Esophagus muscularis mucosa (tissue), 4 donors: ENCODE data around the gene ZNF436.

Experiments used
- CTCF ChIP-seq, 3 experiments: fragments of 200-600 bp in 2 of 3; fragments of 450-650 bp in 1 of 3; sonication (generic) in 2 of 3; IDR thresholded peaks; one replicate each; pipeline ENCODE4 v1.5.1; 2017 to 2019; ENCODE audit warnings: antibody characterized with exemption in 3 of 3, mild to moderate bottlenecking in 2 of 3, moderate library complexity in 1 of 3
- EP300 ChIP-seq: sonication (generic); formaldehyde crosslinking; IDR thresholded peaks from one replicate; pipeline ENCODE4 v1.6.1; 2017; ENCODE audit warnings: antibody characterized with exemption
- POLR2A ChIP-seq: fragments of 450-650 bp; IDR thresholded peaks from one replicate; pipeline ENCODE4 v1.6.1; 2017; ENCODE audit warnings: antibody characterized with exemption, moderate library complexity, mild to moderate bottlenecking, low read depth
- POLR2AphosphoS5 ChIP-seq, 2 donors: sonication (generic); formaldehyde crosslinking; IDR thresholded peaks; one replicate each; pipeline ENCODE4 v1.6.1; 2017; ENCODE audit warnings: antibody characterized with exemption in 2 of 2

- TF ChIP-seq CTCF (IDR thresholded peaks at IDR 0.05) (no peak), POLR2A (no peak), POLR2AphosphoS5 (IDR thresholded peaks at IDR 0.05) (peak in 1 of 2 donors; percentile 39), EP300 (no peak)
These were observed 14.1 kb upstream of the ZNF436 start for GRCh38 chr1:23383577-23384311.
